ENCODE results near the gene PLCB3. TPM values are rescaled to one million over a fixed set of nuclear protein-coding genes. Genes with fewer than 3 reads are reported as not detected.

The PLCB3 gene
- total and polyA plus RNA-seq, 2 of the 13 experiments (the other 11 are each of a cell fraction or from before 2014, with no cell fraction given) = 7.5 to 13.8 TPM

- H3K4me3 ChIP-seq (replicated peaks in 1 of 3; ENCODE audit: insufficient read depth in 1 of 3, low read depth in 2 of 3, low read length in 3 of 3) = no peak overlapping the region
- no peak for FAIRE-seq
- ChIA-PET CTCF (ENCODE audit: low intra/inter-chr PET ratio, low total read pairs) (no interaction called here), POLR2A (no interaction called here)
- TF ChIP-seq AGO2 (optimal IDR thresholded peaks at IDR 0.05; ENCODE audit: low read depth, low read length) (peak; percentile 83), ARNTL (CRISPR knock-in tag; IDR thresholded peaks at IDR 0.05) (no peak), RBFOX2 (IDR thresholded peaks at IDR 0.05; ENCODE audit: low read depth, low read length) (peak; percentile 63)
- intact Hi-C loops (cut with micrococcal nuclease; ENCODE audit: unreplicated experiment) (no loop called here), in situ Hi-C loops (cut with HindIII; ENCODE audit: extremely low pct_ligation_motif_present, low pct_unique_long_range_greater_than_20kb) (no loop called here)
- H4K20me1 ChIP-seq (ENCODE audit: insufficient read depth, low read length) = no peaks in the 10 kb centered on the region
- H3K36me3 ChIP-seq (replicated peaks in 1 of 2; ENCODE audit: control insufficient read depth in 1 of 2, insufficient read depth in 2 of 2, low read length in 2 of 2) = peaks cover 0 to 18% of the 10 kb centered on the region in 2 experiments; a peak in 2 of 5 replicates
- no peak overlapping the region for H2AFZ ChIP-seq (ENCODE audit: low read length)
- H3K79me2 ChIP-seq (ENCODE audit: insufficient read depth, low read length) = peaks cover 12% of the 10 kb centered on the region
- BruUV-seq (replicated peaks) = no TSS peak
- no peak for ATAC-seq
- H3K4me2 ChIP-seq (ENCODE audit: low read depth, low read length) = no peak overlapping the region
- no peaks in the 10 kb centered on the region for H3K9me3 ChIP-seq (ENCODE audit: low read length)
- H3K27ac ChIP-seq (ENCODE audit: extremely low read length, insufficient read depth, low read length) = no peak overlapping the region
- no peaks in the 10 kb centered on the region; a peak in 1 of 5 replicates for H3K27me3 ChIP-seq (ENCODE audit: control insufficient read depth in 1 of 2, insufficient read depth in 2 of 2, low read length in 2 of 2)
- WGBS (ENCODE audit: low lambda C conversion rate) = 96% methylated on average over 17 of the region's 18 CpGs
- H3K4me1 ChIP-seq (ENCODE audit: insufficient read depth, low read length) = peaks cover 32% of the 10 kb centered on the region
- DNase-seq (ENCODE audit: low spot score) = no peak
- no peak overlapping the region for H3K9ac ChIP-seq (ENCODE audit: insufficient read depth, low read depth, low read length)
These were observed 62.3 kb downstream of the PLCB3 start for GRCh38 chr11:64313491-64314145.

- Histone ChIP-seq H3K9ac (ENCODE audit: insufficient read depth, low read depth, low read length) (no peak overlapping the region), H3K9me3 (ENCODE audit: low read length) (no peaks in the 10 kb centered on the region), H2AFZ (ENCODE audit: low read length) (no peak overlapping the region), H3K4me1 (ENCODE audit: insufficient read depth, low read length) (peaks cover 34% of the 10 kb centered on the region), H3K27ac (ENCODE audit: extremely low read length, insufficient read depth, low read length) (no peak overlapping the region), H3K27me3 (ENCODE audit: control insufficient read depth in 1 of 2, insufficient read depth in 2 of 2, low read length in 2 of 2) (no peaks in the 10 kb centered on the region; a peak in 1 of 5 replicates), H3K36me3 (replicated peaks in 1 of 2; ENCODE audit: control insufficient read depth in 1 of 2, insufficient read depth in 2 of 2, low read length in 2 of 2) (peaks cover 0 to 18% of the 10 kb centered on the region in 2 experiments; a peak in 2 of 5 replicates), H3K4me3 (replicated peaks in 1 of 3; ENCODE audit: insufficient read depth in 1 of 3, low read depth in 2 of 3, low read length in 3 of 3) (no peak overlapping the region), H4K20me1 (ENCODE audit: insufficient read depth, low read length) (no peaks in the 10 kb centered on the region), H3K79me2 (ENCODE audit: insufficient read depth, low read length) (peaks cover 15% of the 10 kb centered on the region), H3K4me2 (ENCODE audit: low read depth, low read length) (no peak overlapping the region)
- FAIRE-seq = no peak
- in situ Hi-C loops (cut with HindIII; ENCODE audit: extremely low pct_ligation_motif_present, low pct_unique_long_range_greater_than_20kb) (no loop called here), intact Hi-C loops (cut with micrococcal nuclease; ENCODE audit: unreplicated experiment) (no loop called here)
- BruUV-seq (replicated peaks) = no TSS peak
- WGBS (ENCODE audit: low lambda C conversion rate) = 90% methylated on average over 11 of the region's 19 CpGs
- no peak for ATAC-seq
- POLR2A ChIA-PET = interaction anchor here (4.5 kb wide), 1 partner anchor 8 kb away, joined by 103 read pairs; the partner anchor contains the start of gene ESRRA
- DNase-seq (ENCODE audit: low spot score) = no peak
- CTCF ChIA-PET (ENCODE audit: low intra/inter-chr PET ratio, low total read pairs) = no interaction called here
- TF ChIP-seq ZBTB33 (CRISPR knock-in tag; IDR thresholded peaks at IDR 0.05) = peak; percentile 73; the same call in 1 of the 2 replicates
These were observed 62.9 kb downstream of the PLCB3 start for GRCh38 chr11:64314146-64314804.
